ENCODE measurements around the gene LDHAL6A.
"Not testable (repeated sequence)": the region's sequence is repeated elsewhere in the genome, so short reads cannot be mapped to it uniquely, and the experiment has no call there.

The LDHAL6A gene

DNA sequence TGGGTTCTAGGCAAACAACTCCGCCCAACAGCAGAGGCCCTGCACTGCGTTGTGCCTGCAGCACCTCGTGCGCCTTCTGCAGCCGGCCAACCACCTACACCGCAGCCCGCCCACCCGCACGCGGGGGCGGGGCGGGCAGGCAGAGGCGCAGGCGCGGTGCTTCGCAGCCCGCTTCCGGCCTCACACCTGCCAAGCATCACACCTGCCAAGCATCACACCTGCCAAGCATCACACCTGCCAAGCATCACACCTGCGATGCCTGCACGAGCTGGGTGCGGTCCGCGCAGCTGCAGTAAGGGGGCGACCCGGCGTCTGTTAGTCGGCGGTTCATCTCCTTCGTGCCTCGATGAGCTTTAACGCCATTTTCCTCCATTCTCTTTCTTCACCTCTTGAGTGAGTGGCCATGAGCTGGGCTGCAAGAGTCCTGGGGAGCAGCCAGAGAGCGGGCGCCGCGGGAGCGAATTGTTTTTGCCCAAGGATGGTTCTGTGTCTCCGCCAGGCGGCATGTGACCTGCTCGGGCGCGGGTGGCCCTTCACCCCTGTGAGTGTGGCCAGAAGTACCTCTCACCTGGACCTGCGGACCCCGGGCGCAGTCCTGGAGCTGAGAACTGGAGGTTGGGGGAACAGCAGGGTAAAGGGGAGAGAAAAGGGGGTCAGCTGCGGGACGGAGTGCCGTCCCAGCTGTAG is at the start of gene LDHAL6A:
LDHAL6A (plus strand) TSS at position 171 of the 687 bp plus-strand sequence. CDS start 825 bp downstream, outside the sequence.
- DNase-seq (ENCODE audit: low spot score): no peak

DNA sequence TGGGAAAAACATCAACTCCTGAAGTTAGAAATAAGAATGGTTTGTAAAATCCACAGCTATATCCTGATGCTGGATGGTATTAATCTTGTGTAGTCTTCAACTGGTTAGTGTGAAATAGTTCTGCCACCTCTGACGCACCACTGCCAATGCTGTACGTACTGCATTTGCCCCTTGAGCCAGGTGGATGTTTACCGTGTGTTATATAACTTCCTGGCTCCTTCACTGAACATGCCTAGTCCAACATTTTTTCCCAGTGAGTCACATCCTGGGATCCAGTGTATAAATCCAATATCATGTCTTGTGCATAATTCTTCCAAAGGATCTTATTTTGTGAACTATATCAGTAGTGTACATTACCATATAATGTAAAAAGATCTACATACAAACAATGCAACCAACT is 48.3 kb upstream of the LDHAL6A start:
- not testable (repeated sequence) for DNase-seq (ENCODE audit: low spot score)

DNA sequence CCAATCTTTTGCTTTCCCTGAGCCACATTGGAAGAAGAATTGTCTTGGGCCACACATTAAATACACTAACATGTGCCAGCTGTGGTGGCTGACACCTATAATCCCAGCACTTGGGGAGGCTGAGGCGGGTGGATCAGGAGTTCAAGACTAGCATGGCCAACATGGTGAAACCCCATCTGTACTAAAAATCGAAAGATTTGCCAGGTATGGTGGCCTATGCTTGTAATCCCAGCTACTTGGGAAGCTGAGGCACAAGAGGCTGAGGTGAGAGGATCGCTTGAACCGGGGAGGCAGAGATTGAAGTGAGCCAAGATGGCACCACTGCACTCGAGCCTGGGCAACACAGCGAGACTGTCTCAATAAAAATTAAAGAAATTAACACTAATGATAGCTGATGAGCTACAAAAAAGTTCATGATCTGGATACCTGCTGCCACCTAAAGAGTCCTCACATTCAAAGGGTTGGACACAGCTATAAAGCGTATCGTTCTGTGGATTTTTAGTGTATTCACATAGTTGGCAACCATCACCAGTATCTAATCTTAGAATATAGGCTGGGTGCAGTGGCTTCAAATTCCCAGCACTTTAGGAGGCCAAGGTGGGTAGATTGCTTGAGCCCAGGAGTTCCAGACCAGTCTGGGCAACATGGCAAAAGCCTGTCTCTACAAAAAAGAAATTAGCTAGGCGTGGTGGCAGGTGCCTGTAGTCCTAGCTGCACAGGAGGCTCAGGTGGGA is 46.9 kb upstream of the LDHAL6A start:
- DNase-seq (ENCODE audit: low spot score): no peak

DNA sequence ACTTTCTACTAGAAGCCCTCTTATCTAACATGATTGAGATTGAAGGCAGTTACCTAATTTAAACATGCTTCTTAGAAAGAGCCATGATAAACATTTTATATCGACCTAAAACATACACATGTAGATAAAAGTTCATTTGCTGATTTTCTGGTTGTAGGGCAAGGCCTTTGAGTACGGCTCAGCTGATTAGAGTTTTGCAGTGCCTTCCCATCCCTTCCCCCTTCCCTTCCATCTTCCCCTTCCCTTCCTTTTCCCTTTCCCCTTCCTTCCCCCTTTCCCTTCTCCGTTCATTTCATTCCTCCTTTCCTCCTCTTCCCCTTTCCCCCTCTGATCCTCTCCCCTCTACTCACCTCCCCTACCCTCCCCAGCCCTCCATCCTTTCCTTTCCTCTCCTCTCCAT is 39.2 kb upstream of the LDHAL6A start:
- no peak for DNase-seq (ENCODE audit: low spot score)

DNA sequence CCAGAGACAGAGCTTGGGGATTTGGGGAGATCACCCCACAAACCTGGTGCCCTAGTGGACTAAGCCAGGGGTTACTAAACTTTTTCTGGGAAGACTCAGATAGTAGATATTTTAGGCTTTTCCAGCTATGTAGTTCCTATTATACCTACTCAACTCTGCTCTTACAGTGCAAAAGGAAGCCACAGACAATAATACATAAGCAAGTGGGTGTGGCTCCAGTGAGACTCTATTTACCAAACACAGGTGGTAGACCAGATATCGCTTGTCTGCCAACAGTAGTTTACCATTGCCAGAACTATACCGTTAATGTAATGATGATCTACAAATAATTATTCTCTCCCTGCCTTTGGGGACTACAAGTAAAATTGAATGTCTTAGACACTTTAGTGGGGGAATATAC is 36.6 kb upstream of the LDHAL6A start:
- DNase-seq (ENCODE audit: low spot score): no peak

DNA sequence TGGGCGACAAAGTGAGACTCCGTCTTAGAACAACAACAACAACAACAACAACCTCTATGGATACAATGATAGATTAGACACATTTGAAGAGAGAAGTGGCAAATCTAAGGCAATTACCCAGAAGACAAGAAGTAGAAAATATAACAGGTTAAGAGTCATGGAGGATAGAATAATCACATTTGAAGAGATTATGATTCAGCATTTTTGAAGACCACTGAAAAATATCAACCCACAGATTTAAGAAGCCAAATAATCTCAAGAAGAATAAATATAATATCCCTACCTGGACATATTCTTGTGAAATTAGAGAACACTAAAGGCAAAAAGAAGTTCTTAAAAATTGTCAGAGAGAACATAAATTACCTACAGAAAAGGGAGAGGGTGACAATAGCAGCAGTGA is 35.6 kb upstream of the LDHAL6A start:
- no peak for DNase-seq (ENCODE audit: low spot score)

DNA sequence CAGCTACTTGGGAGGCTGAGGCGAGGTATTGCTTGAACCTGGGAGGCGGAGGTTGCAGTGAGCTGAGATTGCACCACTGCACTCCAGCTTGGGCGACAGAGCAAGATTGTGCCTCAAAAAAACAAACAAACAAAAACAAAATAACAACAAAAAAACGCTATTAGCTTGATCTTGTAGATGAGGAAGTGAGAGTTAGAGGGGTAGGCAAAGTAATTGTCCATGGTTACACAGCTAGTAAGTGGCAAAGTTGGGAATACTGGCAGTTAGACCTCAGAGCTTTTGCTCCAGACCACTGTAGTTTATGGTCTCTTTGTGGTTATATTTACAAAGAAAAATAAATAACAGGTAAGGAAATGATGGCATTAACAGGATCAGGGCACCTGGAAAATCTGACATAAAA is 28.4 kb upstream of the LDHAL6A start:
- DNase-seq (ENCODE audit: low spot score): no peak

GRCh38 chr11:18429332-18429731 is 26.3 kb upstream of the LDHAL6A start:
- DNase-seq (ENCODE audit: low spot score): no peak

GRCh38 chr11:18438691-18439090 is 17.0 kb upstream of the LDHAL6A start:
- DNase-seq (ENCODE audit: low spot score): no peak

DNA sequence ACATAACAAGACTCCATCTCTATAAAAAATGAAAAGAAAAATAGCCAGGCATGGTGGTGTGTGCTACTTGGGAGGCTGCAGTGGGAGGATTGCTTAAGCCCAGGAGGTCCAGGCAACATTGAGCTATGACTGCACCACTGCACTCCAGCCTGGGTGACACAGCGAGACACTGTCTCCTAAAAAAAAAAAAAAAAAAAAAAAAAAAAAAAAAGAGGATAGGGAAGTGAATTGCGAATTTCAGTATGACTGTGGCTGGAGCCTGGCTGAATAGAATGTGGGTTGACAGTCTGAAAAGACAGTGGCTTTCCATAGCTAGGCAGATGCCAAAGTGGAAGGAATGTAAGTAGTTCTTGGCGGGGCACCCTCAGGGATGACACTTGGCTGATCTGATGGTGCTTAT is 6.4 kb upstream of the LDHAL6A start:
- no peak for DNase-seq (ENCODE audit: low spot score)

DNA sequence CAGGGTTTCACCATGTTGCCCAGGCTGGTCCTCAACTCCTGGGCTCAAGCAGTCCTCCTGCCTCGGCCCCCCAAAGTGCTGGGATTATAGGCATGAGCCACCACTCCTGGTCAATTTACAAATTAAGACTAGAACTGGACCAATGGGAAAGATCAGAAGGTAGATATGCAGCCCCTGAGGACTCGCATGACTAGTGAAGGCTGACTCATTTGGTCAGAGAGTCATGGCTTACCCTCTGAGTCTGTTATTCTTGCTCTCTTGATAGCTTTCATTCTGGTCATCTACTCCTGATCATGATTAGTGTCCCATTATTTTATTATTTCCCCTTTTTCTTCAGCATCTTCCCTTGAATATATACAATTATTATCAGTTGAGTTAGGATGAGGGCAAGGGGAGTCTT is 2.7 kb upstream of the LDHAL6A start:
- DNase-seq (ENCODE audit: low spot score): no peak

GRCh38 chr11:18457450-18457849 is 1.8 kb downstream of the LDHAL6A start:
- DNase-seq (ENCODE audit: low spot score): no peak

DNA sequence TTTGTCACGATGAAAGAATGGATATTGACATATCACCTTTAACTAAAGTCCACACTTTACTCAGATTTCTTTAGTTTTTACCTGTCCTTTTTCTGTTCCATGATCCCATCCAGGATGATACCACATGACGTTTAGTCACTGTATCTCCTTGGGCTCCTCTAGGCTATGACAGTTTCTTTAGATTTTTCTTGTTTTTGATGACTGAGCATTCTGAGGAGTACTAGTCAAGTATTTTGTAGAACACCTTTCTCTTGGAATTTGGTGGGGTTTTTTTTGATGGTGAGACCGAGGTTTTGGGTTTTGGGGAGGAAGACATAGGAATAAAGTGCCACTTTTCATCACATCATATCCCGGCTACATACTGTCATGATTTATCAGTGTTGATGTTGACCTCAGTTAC is 4.0 kb downstream of the LDHAL6A start:
- no peak for DNase-seq (ENCODE audit: low spot score)

GRCh38 chr11:18461909-18462308 is 6.3 kb downstream of the LDHAL6A start:
- DNase-seq (ENCODE audit: low spot score): no peak

- peak; percentile 9 for DNase-seq (ENCODE audit: low spot score)
These were observed 7.8 kb downstream of the LDHAL6A start for GRCh38 chr11:18463439-18463838.

DNA sequence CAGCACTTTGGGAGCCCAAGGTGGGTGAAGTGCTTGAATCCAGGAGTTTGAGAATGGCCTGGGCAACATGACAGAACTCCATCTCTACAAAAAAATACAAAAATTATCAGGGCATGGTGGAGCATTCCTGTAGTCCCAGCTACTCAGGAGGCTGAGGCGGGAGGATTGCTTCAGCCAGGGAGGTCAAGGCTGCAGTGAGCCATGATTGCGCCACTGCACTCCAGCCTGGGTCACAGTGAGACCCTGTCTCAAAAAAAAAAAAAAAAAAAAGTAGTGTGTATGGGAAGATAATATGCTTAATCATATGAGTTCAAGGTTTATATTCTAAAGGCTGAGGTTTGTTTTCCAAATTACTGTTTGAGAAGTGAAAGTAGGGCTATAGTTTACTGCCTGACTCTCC is 10.7 kb downstream of the LDHAL6A start:
- no peak for DNase-seq (ENCODE audit: low spot score)

- no peak for DNase-seq (ENCODE audit: low spot score)
These were observed 12.4 kb downstream of the LDHAL6A start for GRCh38 chr11:18468059-18468458.

DNA sequence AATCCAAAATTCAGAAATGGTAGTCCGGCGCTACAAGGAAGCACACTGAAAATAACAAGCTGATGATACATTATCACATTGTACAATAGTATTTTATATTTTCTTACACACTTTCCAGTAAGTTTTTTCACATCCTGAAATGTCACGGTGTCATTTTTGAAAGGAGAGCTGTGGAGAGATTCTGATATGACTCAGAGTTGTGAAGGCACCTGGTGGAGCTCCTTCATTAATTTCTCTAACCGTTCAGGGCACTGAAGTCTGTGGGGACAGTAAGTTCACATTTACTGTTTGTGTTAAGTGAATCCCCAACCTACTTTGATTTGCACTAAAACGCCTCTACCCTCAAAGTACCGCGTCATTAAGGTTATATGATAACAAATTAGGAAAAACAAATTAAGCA is 13.3 kb downstream of the LDHAL6A start:
- DNase-seq (ENCODE audit: low spot score): no peak

- DNase-seq (ENCODE audit: low spot score): no peak
These were observed 16.3 kb downstream of the LDHAL6A start for GRCh38 chr11:18471995-18472394.

DNA sequence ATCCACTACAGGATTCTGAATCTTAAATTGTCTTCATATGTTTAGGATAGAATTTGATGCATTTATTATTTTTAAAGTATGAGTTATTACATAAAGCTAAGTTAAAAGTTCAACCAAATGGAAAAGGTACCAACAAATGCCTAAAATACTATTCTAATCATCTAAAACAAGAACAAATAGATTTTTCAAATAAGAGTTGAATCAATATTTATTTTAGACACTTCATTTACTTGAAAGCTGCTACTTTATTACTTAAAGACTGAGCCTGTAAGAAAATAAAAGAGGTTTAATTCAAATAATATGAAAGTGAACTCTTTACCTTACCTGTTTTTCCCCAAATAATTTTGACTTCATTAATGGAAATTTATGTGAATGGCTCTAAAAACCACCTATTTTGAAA is 16.9 kb downstream of the LDHAL6A start:
- DNase-seq (ENCODE audit: low spot score): no peak

GRCh38 chr11:18479063-18479462 is 23.4 kb downstream of the LDHAL6A start:
- no peak for DNase-seq (ENCODE audit: low spot score)

GRCh38 chr11:18485913-18486528 is 30.4 kb downstream of the LDHAL6A start:
- DNase-seq (ENCODE audit: low spot score): no peak

- DNase-seq (ENCODE audit: low spot score): peak; percentile 31
These were observed 34.7 kb downstream of the LDHAL6A start for GRCh38 chr11:18490319-18490718.

All from pons (tissue), 1 donor.